ENCODE measurements around the gene NANS. TPM values are rescaled to one million over a fixed set of nuclear protein-coding genes. Genes with fewer than 3 reads are reported as not detected.

The NANS gene
- total and polyA plus RNA-seq, 2 of the 8 experiments (the other 6 are each of a cell fraction or from before 2014, with no cell fraction given), result 56.5 to 67.3 TPM

DNA sequence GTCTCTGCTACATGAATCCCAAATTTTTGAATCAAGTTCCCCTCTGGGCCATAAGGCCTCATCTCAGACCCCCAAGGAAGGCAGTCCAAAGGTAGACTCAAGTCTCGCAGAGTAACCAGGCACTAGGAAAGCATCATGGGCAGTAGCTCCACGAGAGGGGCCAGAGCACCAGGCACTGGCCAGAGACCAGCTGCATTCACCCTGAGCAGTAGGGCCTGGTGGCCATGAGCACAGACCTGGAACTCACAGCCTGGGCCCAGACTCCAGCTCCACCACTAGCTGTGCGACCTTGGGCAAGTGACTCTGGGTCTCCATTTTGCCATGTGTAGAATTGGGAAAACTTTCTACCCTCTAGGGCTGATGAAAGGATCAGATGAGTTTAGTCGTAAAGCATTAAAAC lies 28.5 kb downstream of the NANS start:
- Histone ChIP-seq H3K18ac (ENCODE audit: extremely low read depth, low read length) (no peak overlapping the region), H2BK20ac (ENCODE audit: low read length) (no peak overlapping the region), H3K27me3 (replicated peaks in 1 of 4; ENCODE audit: control insufficient read depth in 3 of 4, extremely low read depth in 1 of 4, insufficient read depth in 3 of 4, low read length in 3 of 4) (no peaks in the 10 kb centered on the region; a peak in 2 of 7 replicates), H2BK12ac (ENCODE audit: low read depth, low read length) (no peak overlapping the region), H3K4me1 (replicated peaks in 1 of 4; ENCODE audit: control insufficient read depth in 3 of 4, insufficient read depth in 4 of 4, low read length in 3 of 4) (peaks cover 2 to 15% (median 6%) of the 10 kb centered on the region in 4 experiments; a peak in 4 of 7 replicates), H2AK5ac (ENCODE audit: low read depth, low read length) (no peak overlapping the region), H4K91ac (replicated peaks; ENCODE audit: insufficient read length, low read length) (no peak overlapping the region), H2AFZ (ENCODE audit: low read length) (no peak overlapping the region), H3K4me2 (ENCODE audit: insufficient read depth in 1 of 2, low read depth in 2 of 2, low read length in 2 of 2) (no peak overlapping the region), H3K9me3 (ENCODE audit: insufficient read depth in 2 of 2, low read depth in 1 of 2, low read length in 1 of 2) (no peaks in the 10 kb centered on the region; a peak in 1 of 4 replicates), H3K27ac (ENCODE audit: low read depth, low read length) (no peak overlapping the region), H3K79me2 (ENCODE audit: control insufficient read depth in 1 of 2, insufficient read depth in 2 of 2, low read length in 2 of 2) (no peaks in the 10 kb centered on the region), H3K23me2 (ENCODE audit: low read depth, low read length) (peaks cover 2% of the 10 kb centered on the region; the same call in 1 of the 2 replicates), H2BK15ac (ENCODE audit: low read length) (no peak overlapping the region), H3K4ac (replicated peaks; ENCODE audit: insufficient read length, low read depth, low read length) (no peak overlapping the region), H3K36me3 (ENCODE audit: control insufficient read depth in 2 of 4, insufficient read depth in 4 of 4, low read length in 3 of 4) (peaks cover 2 to 28% (median 10%) of the 10 kb centered on the region in 4 experiments; a peak in 5 of 8 replicates), H3K79me1 (ENCODE audit: low read depth, low read length) (no peaks in the 10 kb centered on the region), H4K5ac (ENCODE audit: insufficient read length, low read depth, low read length) (no peak overlapping the region), H3K56ac (replicated peaks; ENCODE audit: insufficient read length, low read depth, low read length) (no peak overlapping the region), H2BK5ac (ENCODE audit: low read depth, low read length) (no peak overlapping the region), H2BK120ac (replicated peaks; ENCODE audit: low read depth, low read length) (no peak overlapping the region), H3K23ac (ENCODE audit: insufficient read length) (no peak overlapping the region), H4K20me1 (replicated peaks in 1 of 2; ENCODE audit: control insufficient read depth in 1 of 2, insufficient read depth in 2 of 2, low read length in 2 of 2) (peaks cover 4 to 7% of the 10 kb centered on the region in 2 experiments), H3K14ac (ENCODE audit: insufficient read length) (no peak overlapping the region), H4K8ac (ENCODE audit: extremely low read depth, insufficient read depth, low read length) (no peak overlapping the region), H3K9ac (replicated peaks in 1 of 4; ENCODE audit: extremely low read depth in 1 of 4, low read depth in 3 of 4, low read length in 3 of 4) (no peak overlapping the region), H3K4me3 (ENCODE audit: extremely low read depth in 1 of 4, insufficient read depth in 2 of 4, low read depth in 3 of 4, low read length in 4 of 4) (no peak overlapping the region)
- DNase-seq (ENCODE audit: low read depth in 1 of 2, low spot score in 2 of 2) (no peak), FAIRE-seq (no peak)
- ChIA-PET POLR2A (ENCODE audit: partially characterized antibody) (interaction anchor here (0.9 to 1.7 kb wide), 5 partner anchors 13 to 171 kb away, joined by 3 to 6 read pairs (median 6); partner anchors contain the start of genes NANS and TBC1D2), CTCF (ENCODE audit: partially characterized antibody) (interaction anchor here (0.7 to 3.5 kb wide), 5 partner anchors 11 to 114 kb away, joined by 3 to 29 read pairs (median 3); partner anchors contain the start of gene TRIM14)
- 85% methylated on average over 4 of the region's 4 CpGs; no CpG with 5 or more reads in 1 of the 2 experiments for WGBS, 2 experiments (ENCODE audit: extremely low coverage in 1 of 2, insufficient coverage in 1 of 2, insufficient read length in 1 of 2, insufficient replicate concordance in 2 of 2, low coverage in 1 of 2, low lambda C conversion rate in 2 of 2, missing lambda C conversion rate in 1 of 2)
